ENCODE results near the gene CTSK.

Gene CTSK

DNA sequence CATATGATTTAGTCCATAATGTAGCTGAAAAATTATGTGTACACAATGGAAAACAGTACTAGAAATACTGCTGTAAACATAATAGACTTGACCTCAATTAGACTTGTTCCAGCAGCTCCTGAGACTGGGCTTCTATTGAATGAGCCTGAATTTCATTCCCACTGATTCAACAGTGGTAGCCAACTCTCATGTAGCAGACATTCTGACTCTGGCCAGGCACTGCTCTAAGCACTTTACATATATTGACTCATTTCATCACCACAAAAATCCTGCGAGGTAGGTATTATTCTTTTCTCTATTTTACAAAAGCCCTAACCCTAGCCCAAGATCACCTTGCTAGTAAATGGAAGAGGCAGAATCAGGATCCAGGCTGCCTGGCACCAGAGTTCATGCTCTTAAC, 29.7 kb downstream of the CTSK start:
- TF ChIP-seq GATA3 (IDR thresholded peaks at IDR 0.05; ENCODE audit: low read depth, low read length), result no peak
- TF ChIP-seq GATA2 (IDR thresholded peaks at IDR 0.05; ENCODE audit: low read depth, low read length), result no peak

DNA sequence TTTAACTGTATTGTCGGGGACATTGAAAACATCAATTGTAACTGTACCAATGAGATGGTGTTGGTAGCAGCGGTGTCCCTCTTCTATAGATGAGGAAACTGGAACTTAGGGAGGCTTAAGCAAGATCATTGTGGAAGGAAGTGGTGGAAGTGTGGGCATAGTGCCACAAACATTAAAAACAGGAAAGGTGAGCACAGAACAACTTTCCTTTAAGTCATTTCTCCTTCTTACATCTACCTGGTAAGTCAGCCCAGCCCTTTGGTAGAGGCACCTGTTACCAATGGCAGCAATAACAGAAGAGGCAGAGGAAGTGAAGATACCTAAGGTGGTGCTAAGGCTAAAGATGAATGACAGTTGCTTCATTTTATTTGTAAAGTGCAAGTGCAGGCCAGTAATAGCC, 30.5 kb downstream of the CTSK start:
- TF ChIP-seq GATA3 (IDR thresholded peaks at IDR 0.05; ENCODE audit: low read depth, low read length), result no peak
- no peak for TF ChIP-seq GATA2 (IDR thresholded peaks at IDR 0.05; ENCODE audit: low read depth, low read length)

DNA sequence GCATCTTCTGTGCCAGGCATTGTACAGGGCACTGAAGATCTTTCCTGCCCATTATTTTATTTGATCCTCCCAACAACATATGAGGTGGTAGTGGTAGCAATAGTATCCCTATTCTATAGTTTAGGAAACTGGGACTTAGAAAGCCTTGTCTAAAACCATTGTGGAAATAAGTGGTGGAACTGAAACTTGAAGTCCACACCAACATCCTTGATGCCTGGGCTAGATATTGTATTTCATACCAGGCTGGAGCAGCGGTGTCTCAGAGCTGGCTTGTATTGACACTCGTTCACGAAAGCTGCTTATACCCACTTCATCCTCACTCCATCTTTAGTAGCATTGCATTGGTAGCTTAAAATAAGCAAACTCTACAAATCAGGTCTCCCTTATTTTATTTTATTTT, 32.8 kb downstream of the CTSK start:
- TF ChIP-seq GATA3 (IDR thresholded peaks at IDR 0.05; ENCODE audit: low read depth, low read length) (no peak), GATA2 (IDR thresholded peaks at IDR 0.05; ENCODE audit: low read depth, low read length) (no peak)

DNA sequence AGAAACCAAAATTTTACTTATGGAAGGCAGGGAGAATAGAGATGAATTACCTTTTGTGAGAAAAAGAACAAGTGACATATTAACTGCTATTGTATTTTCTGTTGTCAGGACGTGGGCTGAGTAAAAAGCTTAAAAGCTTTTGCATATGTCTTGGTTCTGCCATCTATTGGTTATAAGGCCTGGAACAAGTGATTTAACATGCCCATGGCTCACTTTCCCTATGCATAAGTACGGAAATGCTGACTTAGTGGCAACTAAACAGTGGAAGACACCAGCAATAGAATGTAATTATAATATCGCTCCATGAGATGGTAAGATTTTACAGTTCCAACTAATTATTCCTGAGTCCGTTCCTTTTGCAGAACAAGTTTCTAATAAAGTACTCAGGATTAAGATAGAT, 35.7 kb downstream of the CTSK start:
- TF ChIP-seq GATA3 (IDR thresholded peaks at IDR 0.05; ENCODE audit: low read depth, low read length) (no peak), GATA2 (IDR thresholded peaks at IDR 0.05; ENCODE audit: low read depth, low read length) (no peak)

DNA sequence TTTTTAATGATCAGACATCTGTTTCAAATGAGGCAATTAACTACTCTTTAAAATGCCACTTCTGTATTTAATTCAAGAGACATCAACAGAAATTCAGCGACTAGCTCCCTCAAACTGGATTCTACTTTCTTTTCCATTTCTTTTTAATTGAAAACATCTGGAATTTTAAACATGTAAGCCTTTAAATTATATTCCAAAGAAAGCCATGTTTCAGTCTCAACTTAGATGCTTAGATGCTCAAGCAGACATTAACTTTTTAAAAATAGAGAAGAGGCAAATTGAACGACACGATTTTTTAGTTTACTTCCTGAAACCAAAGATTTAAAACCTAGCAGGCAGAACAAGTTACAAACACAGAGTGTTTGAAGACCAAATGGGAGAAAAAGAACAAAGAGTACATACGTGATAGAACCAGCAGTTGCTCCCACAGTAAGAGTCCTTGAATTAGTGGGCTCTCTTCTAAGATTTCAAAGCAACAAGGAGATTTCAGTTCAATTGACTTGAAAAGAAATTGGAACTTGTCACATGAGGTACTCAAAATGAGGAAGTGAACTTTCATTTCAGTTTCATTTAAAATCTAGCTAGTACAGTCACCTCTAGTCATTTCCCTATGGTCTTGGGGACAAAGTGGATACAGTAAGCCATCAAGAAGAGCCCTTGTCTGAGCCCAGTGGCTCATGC, 42.6 kb downstream of the CTSK start, which contains the start of gene CTSS:
Gene CTSS (minus strand): TSS at position 483 of the 681 bp plus-strand sequence. CDS start 1,015 bp downstream, outside the sequence.
- no peak for TF ChIP-seq GATA3 (IDR thresholded peaks at IDR 0.05; ENCODE audit: low read depth, low read length)
- TF ChIP-seq GATA2 (IDR thresholded peaks at IDR 0.05; ENCODE audit: low read depth, low read length), result no peak

GRCh38 chr1:150764617-150765101, 43.4 kb downstream of the CTSK start:
- TF ChIP-seq GATA2 (IDR thresholded peaks at IDR 0.05; ENCODE audit: low read depth, low read length) (no peak), GATA3 (IDR thresholded peaks at IDR 0.05; ENCODE audit: low read depth, low read length) (no peak)

DNA sequence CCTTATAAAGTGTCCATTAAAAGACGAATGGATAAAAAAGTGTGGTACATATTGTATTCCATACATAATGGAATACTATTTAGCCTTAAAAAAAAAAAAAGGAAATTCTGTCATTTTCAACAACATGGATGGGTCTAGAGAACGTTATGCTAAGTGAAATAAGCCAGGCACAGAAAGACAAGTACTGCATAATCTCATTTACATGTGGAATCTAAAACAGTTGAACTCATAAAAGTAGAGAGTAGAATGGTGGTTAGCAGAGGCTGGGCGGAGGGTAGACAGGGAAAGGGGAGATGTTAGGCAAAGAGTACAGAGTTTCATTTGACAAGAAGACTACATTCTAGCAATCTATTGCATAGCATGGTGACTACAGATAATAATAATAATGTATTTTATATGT, 45.0 kb downstream of the CTSK start:
- TF ChIP-seq GATA2 (IDR thresholded peaks at IDR 0.05; ENCODE audit: low read depth, low read length), result no peak
- TF ChIP-seq GATA3 (IDR thresholded peaks at IDR 0.05; ENCODE audit: low read depth, low read length), result no peak

DNA sequence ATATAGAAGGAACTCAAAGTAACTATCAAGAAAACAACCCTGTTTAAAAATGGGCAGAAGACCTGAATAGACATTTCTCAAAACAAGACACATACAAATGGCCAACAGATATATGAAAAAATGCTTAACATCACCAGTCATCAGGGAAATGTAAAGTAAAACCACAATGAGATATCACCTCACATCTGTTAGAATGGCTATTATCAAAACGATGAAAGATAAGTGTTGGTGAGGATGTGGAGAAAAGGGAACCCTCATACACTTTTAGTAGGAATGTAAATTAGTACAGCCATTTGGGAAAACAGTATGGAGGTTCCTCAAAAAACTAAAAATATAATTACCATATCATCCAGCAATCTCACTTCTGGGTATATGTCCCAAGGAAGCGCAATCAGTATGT, 45.5 kb downstream of the CTSK start:
- TF ChIP-seq GATA3 (IDR thresholded peaks at IDR 0.05; ENCODE audit: low read depth, low read length), result no peak
- no peak for TF ChIP-seq GATA2 (IDR thresholded peaks at IDR 0.05; ENCODE audit: low read depth, low read length)

DNA sequence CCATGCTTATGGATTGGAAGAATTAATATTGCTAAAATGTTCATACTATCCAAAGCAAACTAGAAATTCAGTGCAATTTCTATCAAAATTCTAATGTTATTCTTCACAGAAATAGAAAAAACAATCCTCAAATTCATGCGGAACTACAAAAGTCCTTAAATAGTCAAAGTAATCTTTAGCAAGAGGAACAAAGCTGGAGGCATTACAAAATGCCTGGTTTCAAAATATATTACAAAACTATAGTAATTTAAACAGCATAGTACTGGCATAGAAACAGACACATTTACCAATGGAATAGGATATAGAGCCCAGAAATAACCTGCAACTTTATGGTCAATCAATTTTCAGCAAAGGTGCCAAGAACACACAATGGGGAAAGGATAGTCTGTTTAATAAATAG, 46.3 kb downstream of the CTSK start:
- no peak for TF ChIP-seq GATA2 (IDR thresholded peaks at IDR 0.05; ENCODE audit: low read depth, low read length)
- no peak for TF ChIP-seq GATA3 (IDR thresholded peaks at IDR 0.05; ENCODE audit: low read depth, low read length)

GRCh38 chr1:150760013-150760412, 48.0 kb downstream of the CTSK start:
- TF ChIP-seq GATA2 (IDR thresholded peaks at IDR 0.05; ENCODE audit: low read depth, low read length), result no peak
- TF ChIP-seq GATA3 (IDR thresholded peaks at IDR 0.05; ENCODE audit: low read depth, low read length), result no peak

GRCh38 chr1:150753416-150753815, 54.6 kb downstream of the CTSK start:
- no peak for TF ChIP-seq GATA2 (IDR thresholded peaks at IDR 0.05; ENCODE audit: low read depth, low read length)
- TF ChIP-seq GATA3 (IDR thresholded peaks at IDR 0.05; ENCODE audit: low read depth, low read length), result no peak

GRCh38 chr1:150751443-150751842, 56.6 kb downstream of the CTSK start:
- TF ChIP-seq GATA2 (IDR thresholded peaks at IDR 0.05; ENCODE audit: low read depth, low read length) (no peak), GATA3 (IDR thresholded peaks at IDR 0.05; ENCODE audit: low read depth, low read length) (no peak)

GRCh38 chr1:150749720-150750311, 58.2 kb downstream of the CTSK start:
- TF ChIP-seq GATA2 (IDR thresholded peaks at IDR 0.05; ENCODE audit: low read depth, low read length), result no peak

DNA sequence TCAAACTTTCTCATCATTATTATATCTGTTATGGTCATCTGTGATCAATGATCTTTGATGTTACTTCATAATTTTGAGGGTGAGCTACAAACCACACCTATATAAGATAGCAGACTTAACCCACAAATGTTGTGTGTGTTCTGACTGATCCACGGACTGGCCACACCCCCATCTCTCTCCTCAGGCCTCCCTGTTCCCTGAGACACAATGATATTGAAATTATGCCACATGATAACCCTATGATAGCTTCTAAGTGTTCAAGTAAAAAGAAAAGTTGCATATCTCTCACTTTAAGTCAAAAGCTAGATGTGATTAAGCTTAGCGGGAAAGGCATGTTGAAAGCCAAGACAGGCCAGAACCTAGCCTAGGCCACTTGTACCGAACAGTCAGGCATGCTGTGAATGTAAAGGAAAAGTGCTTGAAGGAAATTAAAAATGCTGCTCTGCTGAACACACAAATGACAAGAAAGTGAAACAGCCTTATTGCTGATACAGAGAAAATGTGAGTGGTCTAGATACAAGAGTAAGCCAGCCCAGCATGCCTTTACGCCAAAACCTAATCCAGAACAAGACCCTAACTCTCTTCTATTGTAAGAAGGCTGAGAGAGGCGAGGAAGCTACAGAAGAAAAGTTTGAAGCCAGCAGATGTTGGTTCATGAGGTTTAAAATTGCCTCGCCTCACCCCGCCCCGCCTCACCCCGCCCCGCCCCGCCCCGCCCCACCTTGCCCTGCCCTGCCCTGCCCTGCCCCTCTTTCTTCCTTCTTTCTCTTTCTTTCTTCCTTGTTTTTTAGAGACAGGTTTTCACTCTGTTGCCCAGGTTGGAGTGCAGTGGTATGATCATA, 59.0 kb downstream of the CTSK start:
- TF ChIP-seq GATA2 (IDR thresholded peaks at IDR 0.05; ENCODE audit: low read depth, low read length) (no peak), GATA3 (IDR thresholded peaks at IDR 0.05; ENCODE audit: low read depth, low read length) (no peak)
